ENCODE results near the gene TNXB. TPM values are rescaled to one million over a fixed set of nuclear protein-coding genes. Genes with fewer than 3 reads are reported as not detected.
"Not testable (repeated sequence)": the region's sequence is repeated elsewhere in the genome, so short reads cannot be mapped to it uniquely, and the experiment has no call there.

Gene TNXB
- total RNA-seq, 2 donors from 2014 or later = 143 to 158 TPM

- ATAC-seq (no peak), DNase-seq (no peak)
Measured at GRCh38 chr6:32073101-32073500, 36.0 kb downstream of the TNXB start.

DNA sequence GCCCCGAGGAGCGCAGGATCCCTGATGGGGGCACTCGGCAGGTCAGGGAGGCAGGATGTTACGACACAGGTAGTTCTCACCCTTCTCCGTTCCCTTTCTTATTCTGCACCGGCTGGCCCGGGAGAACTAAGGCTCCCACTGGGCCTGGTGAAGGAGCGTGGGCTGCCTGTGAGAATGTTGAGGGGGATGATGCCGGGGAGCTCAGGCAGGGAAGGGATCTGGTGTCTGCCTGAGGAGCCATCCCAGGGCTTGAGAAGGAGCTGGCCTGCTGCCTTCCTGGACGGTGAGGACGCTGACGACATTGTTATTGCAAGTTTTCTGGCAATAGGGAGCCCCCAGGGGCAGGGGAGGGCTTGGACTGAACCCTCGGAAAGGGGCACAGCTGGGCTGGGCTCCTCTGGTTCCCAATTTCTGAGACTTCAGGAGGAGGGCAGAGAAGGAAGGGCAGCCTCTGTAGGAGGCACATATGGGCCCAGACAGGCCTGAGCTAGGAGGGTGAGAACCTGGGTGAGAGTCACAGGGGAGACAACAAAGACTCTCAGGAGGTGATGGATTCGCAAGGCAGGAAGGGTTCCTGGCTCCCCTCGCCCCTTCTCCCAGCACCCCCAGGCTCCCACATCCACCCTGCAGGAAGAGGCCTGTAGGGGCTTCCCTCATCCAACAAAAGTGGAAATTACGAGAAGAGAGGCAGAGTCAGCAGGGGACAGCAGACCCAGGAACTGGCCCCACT lies 38.2 kb downstream of the TNXB start:
- intact Hi-C loops (cut with DNase I) = no loop called here
- peak; percentile 72 for DNase-seq
- peak; percentile 64 to 83 for ATAC-seq

More at GRCh38 chr6:32073101-32073500, 36.0 kb downstream of the TNXB start:
- intact Hi-C loops (cut with DNase I) = no loop called here

GRCh38 chr6:32069878-32070515 lies 39.1 kb downstream of the TNXB start:
- ATAC-seq = no peak
- intact Hi-C loops (cut with DNase I) = no loop called here
- DNase-seq = no peak

DNA sequence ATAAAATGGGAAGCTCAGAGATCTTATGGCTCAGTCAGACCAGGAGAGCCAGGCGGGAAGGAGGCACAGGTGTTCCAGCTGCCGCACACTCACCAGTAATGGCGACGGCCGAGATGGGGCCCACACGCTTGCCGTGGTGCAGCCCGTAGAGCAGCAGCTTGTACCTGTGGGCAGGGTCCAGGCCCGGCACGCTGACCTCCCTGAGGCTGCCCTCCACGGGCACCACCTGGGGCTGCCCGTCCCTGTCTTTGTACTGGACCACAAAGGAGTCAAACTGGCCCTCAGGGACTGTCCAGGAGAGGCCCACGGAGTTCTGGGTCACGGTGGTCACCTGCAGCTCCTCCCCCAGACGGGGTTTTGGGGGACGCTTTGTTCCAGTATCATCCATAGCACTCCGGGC lies 39.7 kb downstream of the TNXB start:
- ATAC-seq (no peak), DNase-seq (no peak)
- intact Hi-C loops (cut with DNase I) = no loop called here

DNA sequence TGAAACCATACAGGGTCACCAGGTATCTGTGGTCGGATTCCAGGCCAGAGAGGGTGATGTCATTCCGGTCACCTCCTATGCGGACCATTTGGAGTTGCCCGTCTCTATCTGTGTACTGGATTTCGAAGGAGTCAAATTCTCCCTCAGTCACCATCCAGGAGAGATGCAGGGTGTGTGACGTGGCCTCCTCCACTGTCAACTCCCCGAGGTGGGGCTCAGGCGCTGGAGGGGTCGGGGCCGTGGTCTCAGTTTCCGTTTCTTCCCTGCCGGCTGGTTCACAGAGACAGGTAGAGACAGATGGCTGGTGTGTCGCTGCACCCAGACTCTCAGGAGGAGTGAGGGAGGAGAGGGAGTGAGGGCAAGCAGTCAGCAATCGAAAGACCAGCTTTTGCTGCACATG lies 40.3 kb downstream of the TNXB start:
- ATAC-seq (no peak), DNase-seq (no peak)
- intact Hi-C loops (cut with DNase I) = no loop called here

GRCh38 chr6:32068315-32068714 lies 40.8 kb downstream of the TNXB start:
- intact Hi-C loops (cut with DNase I); ATAC-seq; DNase-seq: not testable (repeated sequence)

DNA sequence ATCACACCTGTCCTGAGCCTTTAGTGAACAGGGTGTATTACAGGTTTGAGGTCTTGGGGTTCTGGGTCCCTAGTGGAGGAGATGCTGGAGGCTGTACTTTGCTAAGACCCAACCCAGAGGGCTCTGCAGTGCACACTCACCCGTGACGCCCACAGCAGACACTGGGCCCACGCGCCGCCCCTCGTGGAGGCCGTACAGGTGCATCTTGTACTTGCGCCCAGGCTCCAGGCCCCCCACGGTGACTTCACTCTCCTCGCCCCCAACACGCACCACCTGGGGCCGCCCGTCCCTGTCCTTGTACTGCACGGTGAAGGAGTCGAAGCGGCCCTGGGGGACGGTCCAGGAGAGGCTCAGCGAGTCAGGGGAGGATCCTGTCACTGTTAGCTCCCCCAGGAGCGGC lies 41.6 kb downstream of the TNXB start:
- DNase-seq; ATAC-seq; intact Hi-C loops (cut with DNase I): not testable (repeated sequence)

- intact Hi-C loops (cut with DNase I) = no loop called here
- ATAC-seq (no peak), DNase-seq (no peak)
Measured at GRCh38 chr6:32064706-32065105, 44.4 kb downstream of the TNXB start.

GRCh38 chr6:32060966-32061655 lies 48.0 kb downstream of the TNXB start:
- intact Hi-C loops (cut with DNase I) = no loop called here
- ATAC-seq = no peak
- no peak for DNase-seq

DNA sequence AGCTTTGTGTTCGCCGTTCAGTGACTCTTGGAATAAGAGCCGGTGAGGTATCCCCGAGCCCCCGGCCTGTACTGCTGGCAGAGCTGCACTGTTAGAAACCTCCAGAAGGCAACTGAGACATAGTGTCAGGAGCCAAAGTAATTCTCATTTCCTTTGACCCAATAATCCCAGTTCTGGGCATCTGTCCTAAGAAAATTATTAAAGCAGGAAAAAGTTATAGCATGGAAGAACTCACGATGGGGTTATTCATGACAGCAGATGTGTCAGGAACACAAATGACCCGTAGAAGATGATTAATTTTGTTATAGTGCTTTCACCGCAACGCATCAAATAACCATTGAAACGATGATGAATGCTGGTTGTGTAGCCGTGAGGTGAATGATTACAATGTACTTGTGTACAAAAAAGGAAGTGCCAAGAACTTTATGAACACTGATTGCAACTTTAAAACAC lies 50.6 kb downstream of the TNXB start:
- intact Hi-C loops (cut with DNase I) = no loop called here
- peak; percentile 56 to 63 for ATAC-seq
- DNase-seq = no peak

DNA sequence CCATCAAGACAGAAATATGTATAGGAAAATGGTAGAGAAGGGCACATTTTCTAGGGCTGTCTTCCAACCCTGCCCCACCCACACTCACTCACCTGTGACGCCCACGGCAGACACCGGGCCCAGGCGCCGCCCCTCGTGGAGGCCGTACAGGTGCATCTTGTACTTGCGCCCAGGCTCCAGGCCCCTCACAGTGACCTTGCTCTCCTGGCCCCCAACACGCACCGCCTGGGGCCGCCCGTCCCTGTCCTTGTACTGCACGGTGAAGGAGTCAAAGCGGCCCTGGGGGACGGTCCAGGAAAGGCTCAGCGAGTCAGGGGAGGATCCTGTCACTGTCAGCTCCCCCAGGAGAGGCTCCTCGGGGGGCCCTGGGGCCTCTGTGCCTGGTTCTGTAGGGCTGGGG lies 51.2 kb downstream of the TNXB start:
- no peak for DNase-seq
- ATAC-seq = no peak
- intact Hi-C loops (cut with DNase I) = no loop called here

DNA sequence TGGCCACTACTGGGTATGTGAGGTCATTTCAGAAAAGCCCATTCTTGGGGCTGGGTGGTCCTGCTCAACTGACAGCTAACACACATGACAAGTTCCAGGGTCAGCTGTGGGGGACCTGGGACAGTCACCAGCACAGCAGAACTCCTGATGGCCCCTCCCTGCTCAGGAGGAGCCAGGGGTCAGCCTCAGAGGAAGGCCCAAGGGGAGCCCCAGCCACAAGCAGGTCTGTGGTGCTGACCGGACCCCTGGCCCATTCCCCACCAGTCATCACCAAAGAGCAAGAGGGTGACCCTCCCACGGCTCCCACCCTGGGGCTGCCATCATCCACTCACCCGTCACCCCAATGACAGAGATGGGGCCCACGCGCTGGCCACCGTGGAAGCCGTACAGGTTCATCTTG lies 52.9 kb downstream of the TNXB start:
- ATAC-seq (no peak), DNase-seq (no peak)
- intact Hi-C loops (cut with DNase I) = no loop called here

DNA sequence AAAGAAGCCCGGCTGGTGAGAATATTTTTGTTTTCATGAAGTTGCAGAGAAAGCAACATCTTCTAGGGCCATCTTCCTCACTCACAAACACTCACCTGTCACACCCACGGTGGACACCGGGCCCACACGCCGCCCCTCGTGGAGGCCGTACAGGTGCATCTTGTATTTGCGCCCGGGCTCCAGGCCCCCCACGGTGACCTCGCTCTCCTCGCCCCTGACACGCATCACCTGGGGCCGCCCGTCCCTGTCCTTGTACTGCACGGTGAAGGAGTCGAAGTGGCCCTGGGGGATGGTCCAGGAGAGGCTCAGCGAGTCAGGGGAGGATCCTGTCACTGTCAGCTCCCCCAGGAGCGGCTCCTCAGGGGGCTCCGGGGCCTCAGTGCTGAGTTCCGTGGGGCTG lies 53.4 kb downstream of the TNXB start:
- ATAC-seq; DNase-seq; intact Hi-C loops (cut with DNase I): not testable (repeated sequence)

DNA sequence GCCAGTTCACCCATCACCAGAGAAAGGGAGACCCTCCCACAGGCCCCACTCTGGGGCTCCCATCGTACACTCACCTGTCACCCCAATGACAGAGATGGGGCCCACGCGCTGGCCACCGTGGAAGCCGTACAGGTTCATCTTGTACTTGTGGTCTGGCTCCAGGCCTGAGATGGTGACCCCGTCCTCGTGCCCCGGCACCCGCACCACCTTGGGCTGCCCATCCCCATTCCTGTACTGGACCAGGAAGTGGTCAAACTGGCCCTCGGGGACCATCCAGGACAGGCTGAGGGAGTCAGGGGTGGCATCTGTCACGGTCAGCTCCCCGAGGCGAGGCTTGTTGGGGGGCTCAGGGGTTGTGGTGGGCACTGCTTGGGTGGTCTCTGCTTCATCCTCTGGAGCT lies 55.8 kb downstream of the TNXB start:
- ATAC-seq; DNase-seq; intact Hi-C loops (cut with DNase I): not testable (repeated sequence)

DNA sequence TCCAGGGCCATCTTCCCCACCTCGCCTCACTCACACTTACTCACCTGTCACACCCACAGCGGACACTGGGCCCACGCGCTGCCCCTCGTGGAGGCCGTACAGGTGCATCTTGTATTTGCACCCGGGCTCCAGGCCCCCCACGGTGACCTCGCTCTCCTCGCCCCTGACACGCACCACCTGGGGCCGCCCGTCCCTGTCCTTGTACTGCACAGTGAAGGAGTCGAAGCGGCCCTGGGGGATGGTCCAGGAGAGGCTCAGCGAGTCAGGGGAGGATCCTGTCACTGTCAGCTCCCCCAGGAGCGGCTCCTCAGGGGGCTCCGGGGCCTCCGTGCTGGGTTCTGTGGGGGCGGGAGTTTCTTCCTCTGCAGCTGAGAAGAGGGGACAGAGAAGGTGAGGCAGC lies 56.5 kb downstream of the TNXB start:
- ATAC-seq; DNase-seq; intact Hi-C loops (cut with DNase I): not testable (repeated sequence)

DNA sequence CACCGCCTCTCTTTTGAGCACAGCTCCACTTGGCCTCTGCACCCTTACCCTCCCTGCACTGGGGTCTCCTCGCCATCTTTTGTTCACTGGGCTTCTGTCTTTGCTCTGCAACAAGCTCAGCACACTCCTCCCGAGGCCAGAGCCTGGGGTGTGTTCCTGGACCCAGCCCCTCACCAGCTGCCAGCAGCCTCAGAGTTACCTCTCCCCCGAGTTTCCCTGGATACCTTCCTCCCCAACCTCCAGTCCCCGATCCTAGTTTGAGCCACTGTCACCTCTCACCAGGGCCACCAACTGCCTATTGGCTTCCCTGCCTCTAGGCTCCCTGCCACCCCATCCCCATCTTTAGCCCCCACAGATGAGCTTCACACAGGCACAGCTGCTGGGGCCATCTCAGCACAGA lies 58.6 kb downstream of the TNXB start:
- ATAC-seq (no peak), DNase-seq (no peak)
- intact Hi-C loops (cut with DNase I) = no loop called here

DNA sequence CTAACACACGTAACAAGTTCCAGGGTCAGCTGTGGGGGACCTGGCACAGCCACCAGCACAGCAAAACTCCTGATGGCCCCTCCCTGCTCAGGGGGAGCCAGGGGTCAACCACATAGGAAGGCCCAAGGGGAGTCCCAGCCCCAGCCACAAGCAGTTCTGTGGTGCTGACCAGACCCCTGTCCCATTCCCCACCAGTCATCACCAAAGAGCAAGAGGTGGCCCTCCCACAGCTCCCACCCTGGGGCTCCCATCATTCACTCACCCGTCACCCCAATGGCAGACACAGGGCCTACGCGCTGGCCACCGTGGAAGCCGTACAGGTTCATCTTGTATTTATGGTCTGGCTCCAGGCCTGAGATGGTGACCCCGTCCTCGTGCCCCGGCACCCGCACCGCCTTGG lies 59.4 kb downstream of the TNXB start:
- DNase-seq; intact Hi-C loops (cut with DNase I); ATAC-seq: not testable (repeated sequence)

DNA sequence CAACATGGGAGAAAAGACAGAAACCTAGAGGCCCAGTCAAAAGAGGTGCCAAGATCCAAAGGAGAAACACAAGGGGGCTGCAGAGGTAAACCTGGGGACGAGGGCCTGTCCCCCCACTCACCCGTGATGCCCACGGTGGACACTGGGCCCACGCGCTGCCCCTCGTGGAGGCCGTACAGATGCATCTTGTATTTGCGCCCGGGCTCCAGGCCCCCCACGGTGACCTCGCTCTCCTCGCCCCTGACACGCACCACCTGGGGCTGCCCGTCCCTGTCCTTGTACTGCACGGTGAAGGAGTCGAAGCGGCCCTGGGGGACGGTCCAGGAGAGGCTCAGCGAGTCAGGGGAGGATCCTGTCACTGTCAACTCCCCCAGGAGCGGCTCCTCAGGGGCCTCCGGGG lies 60.0 kb downstream of the TNXB start:
- not testable (repeated sequence) for DNase-seq, ATAC-seq

DNA sequence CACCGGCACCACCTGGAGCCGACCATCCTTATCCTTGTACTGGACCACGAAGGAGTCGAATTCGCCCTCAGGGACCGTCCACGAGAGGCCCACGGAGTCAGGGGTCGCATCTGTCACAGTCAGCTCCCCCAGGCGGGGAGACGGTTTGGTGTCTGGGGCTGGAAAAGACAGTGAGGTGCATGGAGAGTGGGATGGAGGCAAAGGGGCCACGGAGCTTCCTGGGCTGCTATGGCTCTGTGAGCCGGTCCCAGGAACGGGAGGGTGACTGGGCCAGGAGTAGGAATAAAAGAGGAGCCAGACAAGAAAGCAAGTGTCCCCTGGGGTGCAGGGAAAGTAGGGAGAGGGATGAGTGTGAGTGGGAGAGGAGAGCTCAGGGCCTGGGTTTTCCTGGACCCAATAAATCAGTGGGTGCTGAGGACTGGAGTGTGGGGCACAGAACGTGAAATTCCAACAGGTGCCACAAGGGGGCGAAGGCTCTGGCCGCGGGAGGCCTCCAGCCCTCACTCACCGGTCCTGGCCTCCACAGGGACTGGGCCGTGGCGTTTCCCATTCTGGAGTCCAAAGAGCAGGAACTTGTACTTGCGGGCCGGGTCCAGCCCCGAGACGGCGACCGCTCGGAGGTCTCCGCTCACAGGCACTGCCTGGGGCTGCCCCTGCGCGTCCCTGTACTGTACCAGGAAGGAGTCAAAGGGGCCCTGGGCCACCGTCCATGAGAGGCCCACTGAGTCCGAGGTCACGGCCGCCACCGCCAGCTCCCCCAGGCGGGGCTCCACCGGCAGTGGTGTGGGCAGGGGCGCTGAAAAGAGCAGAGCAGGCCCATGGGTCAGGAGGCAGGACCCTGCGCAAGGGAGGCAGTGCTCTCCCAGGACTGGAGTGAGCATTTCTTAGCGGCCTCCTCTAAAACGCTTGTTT lies 61.0 kb downstream of the TNXB start:
- DNase-seq = peak; percentile 78
- intact Hi-C loops (cut with DNase I) = no loop called here
- peak; percentile 60 to 67 for ATAC-seq

More for the DNA sequence above, 60.0 kb downstream of the TNXB start:
- intact Hi-C loops (cut with DNase I) = not testable (repeated sequence)
